NCI-H2081 (cell line): ENCODE measurements around the gene SLC6A14.

Experiments used
- DNase-seq, 2 experiments: peaks; one replicate each; lab custom pipeline; 2025; lab: John Stamatoyannopoulos, UW

The SLC6A14 gene, protein sequence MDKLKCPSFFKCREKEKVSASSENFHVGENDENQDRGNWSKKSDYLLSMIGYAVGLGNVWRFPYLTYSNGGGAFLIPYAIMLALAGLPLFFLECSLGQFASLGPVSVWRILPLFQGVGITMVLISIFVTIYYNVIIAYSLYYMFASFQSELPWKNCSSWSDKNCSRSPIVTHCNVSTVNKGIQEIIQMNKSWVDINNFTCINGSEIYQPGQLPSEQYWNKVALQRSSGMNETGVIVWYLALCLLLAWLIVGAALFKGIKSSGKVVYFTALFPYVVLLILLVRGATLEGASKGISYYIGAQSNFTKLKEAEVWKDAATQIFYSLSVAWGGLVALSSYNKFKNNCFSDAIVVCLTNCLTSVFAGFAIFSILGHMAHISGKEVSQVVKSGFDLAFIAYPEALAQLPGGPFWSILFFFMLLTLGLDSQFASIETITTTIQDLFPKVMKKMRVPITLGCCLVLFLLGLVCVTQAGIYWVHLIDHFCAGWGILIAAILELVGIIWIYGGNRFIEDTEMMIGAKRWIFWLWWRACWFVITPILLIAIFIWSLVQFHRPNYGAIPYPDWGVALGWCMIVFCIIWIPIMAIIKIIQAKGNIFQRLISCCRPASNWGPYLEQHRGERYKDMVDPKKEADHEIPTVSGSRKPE

DNA sequence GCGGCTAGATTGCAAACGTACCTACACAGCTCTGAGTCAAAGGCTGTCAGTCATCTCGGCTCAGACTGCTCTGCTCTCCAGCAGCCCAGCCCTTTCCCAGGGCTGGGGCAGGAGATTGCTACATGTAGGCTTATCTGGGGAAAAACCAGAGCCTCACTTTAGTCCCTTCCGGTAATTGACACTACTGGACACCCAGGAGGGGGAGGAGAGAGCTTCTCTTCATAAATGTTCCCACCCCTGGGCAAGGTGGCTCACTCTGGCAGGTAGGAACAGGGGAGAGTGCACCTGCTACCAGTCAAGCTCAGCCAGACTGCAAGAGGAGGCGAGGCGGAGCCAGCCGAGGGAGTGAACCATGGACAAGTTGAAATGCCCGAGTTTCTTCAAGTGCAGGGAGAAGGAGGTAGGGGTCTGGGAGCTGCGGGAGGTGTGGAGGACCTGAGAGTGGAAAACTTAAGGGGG, at the start of gene SLC6A14:
TSS of gene SLC6A14 (plus strand) at position 249 of the 459 bp plus-strand sequence. CDS start at position 353, 104 bp downstream.
- no peak for DNase-seq

DNA sequence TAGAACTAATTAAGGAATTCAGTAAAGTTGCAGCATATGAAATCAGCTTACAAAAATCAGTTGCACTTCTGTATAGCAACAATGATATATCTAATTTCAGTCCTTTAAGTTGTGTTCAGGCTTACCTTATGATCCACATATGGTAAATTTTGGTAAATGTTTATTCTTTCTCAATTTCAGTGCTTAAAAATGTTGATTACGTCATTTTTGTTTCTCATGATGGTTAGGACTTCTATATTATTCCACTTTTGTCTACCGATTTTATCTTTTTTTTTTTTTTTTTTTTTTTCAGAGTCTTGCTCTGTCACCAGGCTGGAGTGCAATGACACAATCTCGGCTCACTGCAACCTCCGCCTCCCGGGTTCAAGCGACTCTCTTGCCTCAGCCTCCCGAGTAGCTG, 40.7 kb upstream of the SLC6A14 start:
- no peak for DNase-seq

DNA sequence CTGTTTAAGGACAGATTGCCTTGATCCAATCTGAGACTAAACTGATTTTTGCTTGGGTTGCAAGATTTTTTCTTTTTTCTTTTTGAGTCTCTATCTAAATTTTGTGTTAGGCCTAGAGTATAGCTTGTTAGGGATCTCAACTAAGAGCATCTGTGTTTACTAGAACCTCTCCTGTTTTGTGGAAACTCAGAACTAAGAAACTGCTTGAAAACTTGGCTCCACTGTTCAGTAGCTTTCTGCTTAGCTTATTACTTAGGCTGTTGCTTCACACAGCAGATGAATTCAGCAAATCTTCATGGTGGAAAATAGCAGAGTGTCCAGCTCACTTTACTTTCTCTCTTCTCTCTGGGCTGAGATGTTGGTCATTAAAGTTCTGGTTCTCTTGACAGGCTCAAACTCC, 36.7 kb upstream of the SLC6A14 start:
- DNase-seq: no peak

DNA sequence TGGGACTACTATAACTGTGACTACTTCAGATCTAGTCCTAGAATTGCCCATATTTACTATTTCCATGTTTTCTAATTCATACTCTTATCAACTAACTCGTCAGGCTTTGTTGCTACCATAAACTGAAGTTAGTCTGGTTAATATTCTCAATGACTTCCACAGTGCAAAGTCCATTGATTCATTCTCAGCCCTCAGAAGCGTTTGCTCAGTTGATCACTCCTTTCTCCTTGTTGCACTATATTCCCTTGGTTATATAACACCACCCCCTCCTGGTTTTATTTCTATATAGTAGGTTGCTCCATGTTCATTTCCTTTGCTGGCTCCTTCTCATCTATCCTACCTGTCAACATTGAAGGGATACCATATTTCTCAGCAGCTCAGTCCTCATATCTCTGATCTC, 27.2 kb upstream of the SLC6A14 start:
- DNase-seq: no peak

DNA sequence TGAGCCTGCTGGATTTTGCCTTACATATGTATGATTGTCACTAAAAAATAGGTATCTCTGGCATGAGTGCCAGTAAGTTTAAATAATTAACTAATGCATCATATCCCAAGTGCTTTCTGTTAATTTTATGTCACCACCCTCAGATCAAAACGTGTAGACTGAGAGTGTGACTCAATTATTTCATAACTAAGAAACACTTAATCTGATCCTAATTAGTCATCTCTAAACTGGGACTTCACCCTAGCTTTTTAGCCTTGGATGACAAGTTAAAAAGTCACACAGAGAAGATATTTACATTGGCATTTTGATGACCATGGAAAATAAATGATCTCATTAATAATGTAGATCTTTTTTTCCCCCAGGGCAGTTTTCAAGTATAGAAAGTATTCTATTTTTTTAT, 23.1 kb upstream of the SLC6A14 start:
- DNase-seq: no peak

- peak; percentile 21 to 57 for DNase-seq
Observed at GRCh38 chrX:116417214-116417613, 19.2 kb upstream of the SLC6A14 start.

GRCh38 chrX:116417968-116418367, 18.4 kb upstream of the SLC6A14 start:
- no peak for DNase-seq

DNA sequence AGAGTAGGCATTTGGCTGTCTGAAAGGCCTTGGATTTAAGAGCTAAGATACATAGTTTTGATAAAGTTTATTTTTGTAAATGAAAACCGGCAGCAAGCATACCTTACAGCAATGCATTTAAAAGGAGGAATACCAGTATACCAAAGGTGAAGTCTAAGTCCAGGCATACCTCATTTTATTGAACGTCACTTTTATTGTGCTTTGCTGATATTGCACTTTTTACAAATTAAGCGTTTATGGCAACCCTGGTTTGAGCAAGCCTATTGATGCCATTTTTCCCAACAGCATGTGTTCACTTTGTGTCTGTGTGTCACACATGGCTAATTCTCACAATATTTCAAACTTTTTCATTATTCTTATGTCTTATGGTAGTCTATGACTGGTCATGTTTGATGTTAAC, 8.4 kb upstream of the SLC6A14 start:
- no peak for DNase-seq

- no peak for DNase-seq
Observed at GRCh38 chrX:116435597-116435996, 809 bp upstream of the SLC6A14 start.

- DNase-seq: no peak
Observed at GRCh38 chrX:116449156-116449555, 12.8 kb downstream of the SLC6A14 start.

DNA sequence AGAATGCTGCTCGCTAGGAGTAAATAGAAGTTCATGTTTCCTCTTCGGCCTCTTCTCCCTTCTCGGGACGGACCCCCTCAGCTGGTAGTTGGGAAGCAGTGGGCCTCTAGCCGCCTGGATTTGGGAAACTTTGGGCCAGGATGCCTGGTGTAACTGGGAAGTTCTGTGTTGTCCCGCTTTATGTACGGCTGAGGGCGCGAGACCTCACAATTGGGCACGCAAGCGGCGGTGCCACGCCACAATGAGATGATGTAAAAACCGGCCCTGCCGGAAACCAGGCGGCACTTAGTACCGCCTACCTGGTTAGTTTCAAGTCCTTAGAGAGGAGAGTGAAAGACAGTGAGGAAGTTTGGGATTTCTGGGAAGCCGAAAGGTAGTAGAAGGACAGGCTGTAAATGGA, 26.4 kb downstream of the SLC6A14 start, which contains the start of gene CT83:
TSS of gene CT83 (minus strand) at position 155 of the 400 bp plus-strand sequence. CDS start at position 35, 120 bp downstream.
- DNase-seq: no peak

DNA sequence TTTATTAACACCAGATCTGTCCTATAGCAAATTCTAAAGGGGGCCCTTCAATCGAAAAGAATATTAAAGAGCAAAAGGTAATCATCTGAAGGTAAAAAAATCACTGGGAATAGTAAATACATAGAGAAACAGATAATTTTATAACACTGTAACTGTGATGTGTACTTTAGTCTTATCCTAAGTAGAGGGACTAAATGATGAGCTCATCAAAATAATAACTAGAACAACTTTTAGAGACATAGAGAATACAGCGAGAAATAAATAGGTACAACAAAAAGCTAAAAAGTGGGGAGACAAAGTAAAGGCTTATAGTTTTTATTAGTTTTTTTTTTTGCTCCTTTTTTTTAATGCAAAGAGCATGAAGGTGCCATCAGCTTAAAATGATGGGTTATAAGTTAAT, 43.7 kb downstream of the SLC6A14 start:
- DNase-seq: no peak

GRCh38 chrX:116490104-116490503, 53.7 kb downstream of the SLC6A14 start:
- peak; percentile 37 to 42 for DNase-seq

DNA sequence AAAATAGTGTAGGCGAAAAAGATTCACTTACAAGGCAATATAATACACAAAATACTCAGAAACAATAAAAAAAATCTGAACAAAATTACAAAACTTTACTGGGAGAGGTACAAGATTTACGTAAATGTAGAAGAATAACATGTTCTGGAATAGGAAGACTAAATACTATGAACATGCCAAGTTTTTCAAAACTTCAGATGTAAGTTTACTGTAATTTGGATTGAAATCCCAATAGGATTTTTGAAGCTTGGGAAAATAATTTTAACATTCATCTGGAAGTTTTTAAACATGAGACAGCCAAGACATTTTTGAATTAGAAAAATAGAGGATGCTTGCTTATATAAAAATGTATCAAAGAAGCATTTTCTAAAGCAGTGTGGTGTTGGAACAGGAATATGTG, 56.9 kb downstream of the SLC6A14 start:
- no peak for DNase-seq

DNA sequence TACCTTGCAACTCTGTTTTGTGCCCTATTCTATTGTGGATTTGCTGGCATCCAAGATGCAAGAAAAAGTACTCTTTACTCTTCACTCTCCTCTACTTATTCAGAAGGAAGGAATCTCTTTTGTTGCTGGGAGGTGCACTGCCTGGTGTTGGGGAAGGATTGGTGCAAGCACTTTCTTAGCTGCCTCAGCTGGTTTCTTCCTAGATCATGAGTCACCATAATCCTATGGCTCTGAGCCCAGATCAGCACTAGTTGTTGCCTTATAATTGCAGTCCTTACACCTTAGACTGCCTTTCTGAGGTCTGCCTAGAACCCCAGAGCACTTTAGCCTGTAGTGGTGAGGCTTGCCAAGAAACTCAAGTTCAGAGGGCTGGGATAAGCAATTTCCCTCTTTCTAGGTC, 63.4 kb downstream of the SLC6A14 start:
- no peak for DNase-seq
